Stimulated activated memory B cell treated with anti-CD40 and anti-IgM and Interleukin-4, amounts not matched to agents 10 μg/mL and 1 μg/mL and 100 μg/mL, for 72 hours (primary cell): ENCODE measurements around the gene DIP2C.

ENCODE experiments used
- ATAC-seq: fragments of 150-1000 bp; cut with Tn5 transposase; 2 replicates; pipeline ENCODE4 v1.10.0; 2021
- H3K27ac Mint-ChIP-seq: one replicate; pipeline ENCODE4 v1.8.0; 2022; ENCODE audit warnings: mild to moderate bottlenecking, mixed read lengths
- H3K27me3 Mint-ChIP-seq: one replicate; pipeline ENCODE4 v1.8.0; 2022; ENCODE audit warnings: mixed read lengths
- H3K36me3 Mint-ChIP-seq: one replicate; pipeline ENCODE4 v1.8.0; 2022; ENCODE audit warnings: mixed read lengths
- H3K4me1 Mint-ChIP-seq: one replicate; pipeline ENCODE4 v1.8.0; 2022; ENCODE audit warnings: mixed read lengths
- H3K4me3 Mint-ChIP-seq: one replicate; pipeline ENCODE4 v1.8.0; 2022; ENCODE audit warnings: mild to moderate bottlenecking, moderate library complexity, mixed read lengths
- H3K9me3 Mint-ChIP-seq: one replicate; pipeline ENCODE4 v1.8.0; 2022; ENCODE audit warnings: mixed read lengths

DIP2C gene

GRCh38 chr10:570628-571163, 118.8 kb downstream of the DIP2C start:
- Mint-ChIP-seq H3K4me3 (no peak overlapping the region), H3K36me3 (no peaks in the 10 kb centered on the region), H3K9me3 (peaks cover 14% of the 10 kb centered on the region), H3K27ac (no peak overlapping the region), H3K27me3 (peaks cover 59% of the 10 kb centered on the region), H3K4me1 (no peaks in the 10 kb centered on the region)
- ATAC-seq, result no peak

DNA sequence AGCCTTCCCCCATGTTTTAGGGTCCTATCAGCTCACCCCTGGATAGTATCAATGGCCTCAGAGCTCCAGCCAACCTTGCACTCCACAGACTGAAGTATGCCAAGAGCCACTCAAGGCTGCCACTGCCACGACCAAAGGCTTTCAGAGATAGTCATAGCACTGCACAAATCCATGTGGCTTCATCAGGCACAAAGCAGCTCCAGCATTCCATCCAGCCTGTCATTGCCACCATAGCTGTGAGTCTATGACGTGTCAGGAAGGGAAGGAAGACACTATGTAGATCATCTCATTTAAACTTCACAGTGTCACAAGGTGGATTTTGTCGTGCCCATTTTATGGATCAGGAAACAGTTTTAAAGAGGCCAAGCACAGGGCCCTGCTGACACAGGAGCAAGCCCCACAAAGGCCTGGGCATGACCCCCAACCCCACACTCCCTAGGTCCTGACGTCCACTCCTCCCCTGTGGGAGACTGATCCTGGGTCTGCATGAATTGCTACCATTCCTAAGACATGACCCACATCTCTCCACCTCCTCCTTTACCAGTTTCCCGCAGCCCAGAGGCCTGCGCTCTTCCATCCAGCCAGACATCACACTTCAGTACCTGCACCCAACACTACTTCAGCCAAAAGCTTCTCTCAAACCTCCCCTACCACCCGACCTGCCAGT, 119.4 kb downstream of the DIP2C start:
- H3K9me3 Mint-ChIP-seq, result peaks cover 17% of the 10 kb centered on the region
- no peaks in the 10 kb centered on the region for H3K4me1 Mint-ChIP-seq
- no peak for ATAC-seq
- no peaks in the 10 kb centered on the region for H3K36me3 Mint-ChIP-seq
- peaks cover 59% of the 10 kb centered on the region for H3K27me3 Mint-ChIP-seq
- no peak overlapping the region for H3K27ac Mint-ChIP-seq
- H3K4me3 Mint-ChIP-seq, result no peak overlapping the region

- peaks cover 25% of the 10 kb centered on the region for H3K9me3 Mint-ChIP-seq
- ATAC-seq, result no peak
- H3K27ac Mint-ChIP-seq, result no peak overlapping the region
- peaks cover 65% of the 10 kb centered on the region for H3K27me3 Mint-ChIP-seq
- H3K4me1 Mint-ChIP-seq, result no peaks in the 10 kb centered on the region
- H3K36me3 Mint-ChIP-seq, result peaks cover 8% of the 10 kb centered on the region
- no peak overlapping the region for H3K4me3 Mint-ChIP-seq
Measured at GRCh38 chr10:568848-569247, 120.6 kb downstream of the DIP2C start.

DNA sequence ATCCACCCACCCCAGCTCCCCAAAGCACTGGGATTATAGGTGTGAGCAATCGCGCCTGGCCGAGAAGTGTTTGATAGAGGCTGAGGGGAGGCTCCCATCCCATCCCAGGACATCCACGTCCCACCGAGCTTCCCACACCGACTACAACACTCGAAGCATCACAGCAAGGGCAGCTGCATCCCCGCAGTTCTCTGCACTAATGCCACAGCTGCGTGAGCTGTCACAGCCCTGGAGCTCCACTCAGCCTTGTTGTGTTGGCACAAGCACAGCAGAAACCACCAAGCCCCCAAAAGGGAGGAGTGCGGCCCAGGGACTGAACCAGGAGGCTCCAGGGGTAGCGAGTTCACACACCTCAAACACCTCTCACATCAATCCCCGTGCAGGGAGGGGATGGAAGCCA, 121.6 kb downstream of the DIP2C start:
- Mint-ChIP-seq H3K27me3 (peaks cover 71% of the 10 kb centered on the region), H3K27ac (no peak overlapping the region), H3K4me3 (no peak overlapping the region), H3K4me1 (no peaks in the 10 kb centered on the region), H3K36me3 (peaks cover 8% of the 10 kb centered on the region), H3K9me3 (peaks cover 25% of the 10 kb centered on the region)
- ATAC-seq, result no peak

GRCh38 chr10:566241-566885, 123.1 kb downstream of the DIP2C start:
- H3K4me1 Mint-ChIP-seq, result no peaks in the 10 kb centered on the region
- no peak overlapping the region for H3K27ac Mint-ChIP-seq
- peaks cover 23% of the 10 kb centered on the region for H3K9me3 Mint-ChIP-seq
- H3K27me3 Mint-ChIP-seq, result peaks cover 56% of the 10 kb centered on the region
- no peak for ATAC-seq
- H3K36me3 Mint-ChIP-seq, result peaks cover 8% of the 10 kb centered on the region
- H3K4me3 Mint-ChIP-seq, result no peak overlapping the region

GRCh38 chr10:565676-566075, 123.8 kb downstream of the DIP2C start:
- no peak for ATAC-seq
- H3K4me1 Mint-ChIP-seq, result no peaks in the 10 kb centered on the region

DNA sequence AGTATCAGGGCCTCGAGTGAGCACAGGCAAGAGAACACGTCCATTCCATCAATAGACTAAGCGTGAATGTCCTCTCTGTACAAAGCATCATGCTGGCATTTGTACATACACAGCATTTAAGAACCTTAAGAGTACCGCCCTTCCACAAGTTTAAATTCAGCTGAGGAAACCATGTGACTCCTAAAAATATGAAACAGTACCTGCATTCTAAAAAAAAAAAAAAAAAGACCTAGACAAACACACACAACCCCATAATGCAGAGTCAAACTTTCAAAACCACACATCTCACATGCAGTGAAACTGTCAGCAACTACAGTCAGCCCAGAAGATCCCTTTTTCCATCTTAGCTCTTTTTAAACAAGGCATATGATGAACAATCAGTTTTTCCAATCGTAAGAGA, 124.3 kb downstream of the DIP2C start:
- Mint-ChIP-seq H3K27ac (no peak overlapping the region), H3K36me3 (peaks cover 8% of the 10 kb centered on the region), H3K4me1 (no peaks in the 10 kb centered on the region), H3K27me3 (peaks cover 45% of the 10 kb centered on the region), H3K4me3 (no peak overlapping the region), H3K9me3 (peaks cover 18% of the 10 kb centered on the region)
- no peak for ATAC-seq

More at GRCh38 chr10:565676-566075, 123.8 kb downstream of the DIP2C start:
- peaks cover 8% of the 10 kb centered on the region for H3K36me3 Mint-ChIP-seq
- H3K27me3 Mint-ChIP-seq, result peaks cover 51% of the 10 kb centered on the region
- H3K27ac Mint-ChIP-seq, result no peak overlapping the region
- H3K4me3 Mint-ChIP-seq, result no peak overlapping the region
- H3K9me3 Mint-ChIP-seq, result peaks cover 22% of the 10 kb centered on the region

GRCh38 chr10:563827-564226, 125.6 kb downstream of the DIP2C start:
- peaks cover 39% of the 10 kb centered on the region for H3K27me3 Mint-ChIP-seq
- H3K36me3 Mint-ChIP-seq, result peaks cover 8% of the 10 kb centered on the region
- H3K9me3 Mint-ChIP-seq, result peaks cover 14% of the 10 kb centered on the region
- H3K4me1 Mint-ChIP-seq, result no peaks in the 10 kb centered on the region
- ATAC-seq, result no peak
- no peak overlapping the region for H3K4me3 Mint-ChIP-seq
- no peak overlapping the region for H3K27ac Mint-ChIP-seq

- Mint-ChIP-seq H3K36me3 (peaks cover 8% of the 10 kb centered on the region), H3K4me1 (no peaks in the 10 kb centered on the region), H3K27ac (no peak overlapping the region), H3K9me3 (peaks cover 11% of the 10 kb centered on the region), H3K27me3 (peaks cover 42% of the 10 kb centered on the region), H3K4me3 (no peak overlapping the region)
- ATAC-seq, result no peak
Measured at GRCh38 chr10:562142-562541, 127.3 kb downstream of the DIP2C start.

DNA sequence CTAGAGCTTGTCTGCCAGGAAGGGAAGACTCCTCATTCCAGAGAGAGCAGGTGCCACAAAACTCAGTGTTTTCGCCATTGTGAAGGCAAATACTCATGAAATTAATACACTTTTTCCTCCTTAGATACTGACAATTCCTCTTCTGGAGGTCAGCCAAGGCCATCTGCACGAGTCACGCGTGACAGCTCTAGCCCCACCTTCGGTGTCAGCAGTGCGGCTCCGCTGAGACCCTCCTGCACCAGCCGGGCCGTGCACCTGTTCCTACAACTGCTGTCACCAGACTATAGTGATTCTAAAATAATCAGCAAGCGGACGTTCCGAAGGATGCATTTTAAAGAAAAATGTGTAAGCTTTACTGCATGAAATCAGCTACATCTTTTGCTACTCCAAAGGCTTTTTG, 127.7 kb downstream of the DIP2C start:
- H3K4me3 Mint-ChIP-seq, result no peak overlapping the region
- ATAC-seq, result no peak
- H3K27ac Mint-ChIP-seq, result no peak overlapping the region
- H3K9me3 Mint-ChIP-seq, result peaks cover 11% of the 10 kb centered on the region
- H3K27me3 Mint-ChIP-seq, result peaks cover 45% of the 10 kb centered on the region
- no peaks in the 10 kb centered on the region for H3K4me1 Mint-ChIP-seq
- H3K36me3 Mint-ChIP-seq, result peaks cover 8% of the 10 kb centered on the region

DNA sequence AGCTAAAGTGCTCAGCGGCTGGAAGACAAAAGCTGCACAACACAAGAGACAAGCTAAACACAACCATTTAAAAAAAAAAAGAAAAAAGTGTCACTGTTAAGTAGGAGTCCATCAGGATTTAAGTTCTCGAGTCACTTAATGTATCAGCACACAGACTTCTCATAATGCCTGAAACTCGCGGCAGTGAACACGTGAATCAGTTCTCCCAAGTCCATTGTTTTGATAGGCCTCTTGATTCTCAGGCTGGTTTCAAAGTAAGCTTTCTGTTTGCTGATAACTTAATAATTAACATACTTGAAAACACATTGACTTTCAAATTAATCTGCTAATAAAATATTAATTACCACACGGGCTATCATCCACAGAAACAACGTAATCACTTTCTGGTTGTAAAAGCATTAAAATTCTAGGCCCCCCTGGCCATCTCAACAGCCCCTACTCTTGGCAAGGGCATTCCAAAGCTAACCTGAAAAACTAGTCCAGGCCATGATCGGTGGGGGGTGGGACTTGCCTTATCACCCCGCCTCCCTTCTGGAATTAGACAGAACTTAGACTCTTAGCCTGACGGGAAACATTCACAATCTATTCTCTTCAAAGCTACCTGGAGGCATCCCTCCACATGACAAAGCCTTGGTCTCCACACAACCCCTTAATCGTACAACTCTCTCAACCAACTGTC, 129.0 kb downstream of the DIP2C start:
- H3K27me3 Mint-ChIP-seq, result peaks cover 45% of the 10 kb centered on the region
- H3K36me3 Mint-ChIP-seq, result peaks cover 8% of the 10 kb centered on the region
- H3K4me1 Mint-ChIP-seq, result no peaks in the 10 kb centered on the region
- no peak for ATAC-seq
- H3K27ac Mint-ChIP-seq, result no peak overlapping the region
- no peak overlapping the region for H3K4me3 Mint-ChIP-seq
- peaks cover 11% of the 10 kb centered on the region for H3K9me3 Mint-ChIP-seq

- H3K27ac Mint-ChIP-seq, result no peak overlapping the region
- H3K4me1 Mint-ChIP-seq, result no peaks in the 10 kb centered on the region
- no peak overlapping the region for H3K4me3 Mint-ChIP-seq
- peaks cover 6% of the 10 kb centered on the region for H3K9me3 Mint-ChIP-seq
- no peak for ATAC-seq
- H3K27me3 Mint-ChIP-seq, result peaks cover 44% of the 10 kb centered on the region
- H3K36me3 Mint-ChIP-seq, result peaks cover 6% of the 10 kb centered on the region
Measured at GRCh38 chr10:559767-560047, 129.8 kb downstream of the DIP2C start.

- Mint-ChIP-seq H3K27ac (no peak overlapping the region), H3K27me3 (peaks cover 38% of the 10 kb centered on the region), H3K9me3 (peaks cover 2% of the 10 kb centered on the region), H3K4me1 (no peaks in the 10 kb centered on the region), H3K36me3 (peaks cover under 1% of the 10 kb centered on the region), H3K4me3 (no peak overlapping the region)
- ATAC-seq, result peak; percentile 6
Measured at GRCh38 chr10:558891-559766, 130.3 kb downstream of the DIP2C start.

- H3K27ac Mint-ChIP-seq, result no peak overlapping the region
- no peaks in the 10 kb centered on the region for H3K9me3 Mint-ChIP-seq
- H3K4me3 Mint-ChIP-seq, result no peak overlapping the region
- ATAC-seq, result no peak
- H3K27me3 Mint-ChIP-seq, result peaks cover 33% of the 10 kb centered on the region
- no peaks in the 10 kb centered on the region for H3K4me1 Mint-ChIP-seq
- no peaks in the 10 kb centered on the region for H3K36me3 Mint-ChIP-seq
Measured at GRCh38 chr10:558364-558763, 131.1 kb downstream of the DIP2C start.

- Mint-ChIP-seq H3K4me3 (no peak overlapping the region), H3K36me3 (no peaks in the 10 kb centered on the region), H3K9me3 (no peaks in the 10 kb centered on the region), H3K27ac (no peak overlapping the region), H3K4me1 (no peaks in the 10 kb centered on the region), H3K27me3 (peaks cover 34% of the 10 kb centered on the region)
- ATAC-seq, result no peak
Measured at GRCh38 chr10:557792-558328, 131.6 kb downstream of the DIP2C start.
